Testis (tissue), 3 donors: ENCODE data around the gene NARS2. TPM values are rescaled to one million over a fixed set of nuclear protein-coding genes. Genes with fewer than 3 reads are reported as not detected.
"Not testable (repeated sequence)": the region's sequence is repeated elsewhere in the genome, so short reads cannot be mapped to it uniquely, and the experiment has no call there.

ENCODE experiments used
- DNase-seq: peaks from one replicate; pipeline ENCODE4 v3.0.0-alpha.2; 2019
- H3K27ac ChIP-seq, 2 donors: fragments of 200-600 bp; sonication (generic); one replicate each; pipeline ENCODE4 v1.5.1; 2019
- H3K27me3 ChIP-seq: fragments of 200-600 bp; sonication (generic); one replicate; pipeline ENCODE4 v1.5.1; 2019
- H3K36me3 ChIP-seq: fragments of 200-600 bp; sonication (generic); one replicate; pipeline ENCODE4 v1.5.1; 2017; ENCODE audit warnings: low read depth; ENCODE audit errors: missing control alignments
- H3K4me1 ChIP-seq: fragments of 200-600 bp; sonication (generic); one replicate; pipeline ENCODE4 v1.5.1; 2019
- H3K4me3 ChIP-seq, 2 donors: fragments of 200-600 bp; sonication (generic); one replicate each; pipeline ENCODE4 v1.5.1; 2017 to 2019
- H3K9me3 ChIP-seq: fragments of 200-600 bp; sonication (generic); one replicate; pipeline ENCODE4 v1.5.1; 2017
- CTCF ChIP-seq, 3 experiments: fragments of 450-650 bp in 2 of 3; fragments of 200-600 bp in 1 of 3; sonication (generic) in 1 of 3; IDR thresholded peaks; one replicate each; pipeline ENCODE4 v1.5.1; 2016 to 2019; ENCODE audit warnings: antibody characterized with exemption in 3 of 3, mild to moderate bottlenecking in 2 of 3, moderate library complexity in 1 of 3
- POLR2A ChIP-seq: fragments of 450-650 bp; IDR thresholded peaks from one replicate; pipeline ENCODE4 v1.6.1; 2017; ENCODE audit warnings: antibody characterized with exemption, mild to moderate bottlenecking, moderate library complexity
- WGBS, 2 donors: methylation state at CpG; one replicate each; pipeline ENCODE4 v1.1.5; 2018; 5-methylcytosine and 5-hydroxymethylcytosine counted together
- intact Hi-C: fragments of 100-400 bp; cut with DNase I; formaldehyde crosslinking; loops from one replicate; pipeline ENCODE4 v1.15.1; 2023; ENCODE audit warnings: low total_unique reads
- polyA plus RNA-seq: library from polyadenylated mRNA; stranded (reverse); fragments of 350-450 nt; fragmentation: Illumina TruSeq; extraction: RNeasy Lipid Tissue Mini Kit (QIAGEN cat#74804); gene quantifications from one replicate; pipeline ENCODE4 v1.2.3, GENCODE V29; 2014; ENCODE audit warnings: low read depth, low replicate concordance; ENCODE audit not compliant: insufficient read depth
- total RNA-seq, 2 donors: library from RNA; depleted of rRNA; stranded (reverse); fragments of >200 nt; gene quantifications; one replicate each; pipeline ENCODE4 v1.2.3, GENCODE V29; 2016

NARS2 gene
- total and polyA plus RNA-seq, 3 donors from 2014 or later: 9.8 to 22.6 (median 21.3) TPM

DNA sequence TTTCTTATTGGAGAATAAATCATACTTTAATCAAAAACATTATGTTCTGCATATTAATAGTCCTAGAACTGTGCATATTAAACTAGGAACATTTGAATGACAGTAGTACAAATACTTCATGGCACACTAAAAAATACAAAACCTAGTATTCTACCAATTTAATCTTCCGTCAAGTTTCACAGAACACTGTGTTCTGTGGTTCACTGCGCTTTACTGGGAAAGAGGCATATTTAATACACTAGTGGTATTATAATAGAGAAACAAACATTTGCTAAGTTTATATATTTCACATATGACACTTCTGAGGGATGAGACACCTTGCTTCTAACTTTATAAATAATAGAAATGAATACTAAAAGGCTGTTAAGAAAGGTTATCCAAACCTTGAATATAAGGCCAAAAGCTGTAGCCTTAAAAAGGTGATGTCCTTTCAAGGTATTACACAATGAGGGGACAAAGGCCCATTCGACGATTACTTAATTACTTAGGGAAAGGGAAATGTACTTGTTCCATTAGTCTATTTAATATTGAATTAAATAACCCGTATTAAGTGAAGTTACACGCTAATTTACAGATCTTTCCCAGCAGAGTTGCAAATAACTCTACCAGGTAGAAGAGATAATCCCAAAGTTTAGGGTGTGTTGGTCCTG is 48.0 kb downstream of the NARS2 start:
- no peak for DNase-seq
- H3K36me3 ChIP-seq: no peaks in the 10 kb centered on the region
- no peak overlapping the region for H3K27ac ChIP-seq
- no peaks in the 10 kb centered on the region for H3K9me3 ChIP-seq
- no peak for TF ChIP-seq POLR2A
- TF ChIP-seq CTCF (IDR thresholded peaks at IDR 0.05): no peak
- 64 to 78% methylated on average over 6 of the region's 6 CpGs for WGBS, 2 donors
- H3K4me3 ChIP-seq: no peak overlapping the region
- H3K27me3 ChIP-seq: no peaks in the 10 kb centered on the region
- no peaks in the 10 kb centered on the region for H3K4me1 ChIP-seq
- intact Hi-C loops: no loop called here

DNA sequence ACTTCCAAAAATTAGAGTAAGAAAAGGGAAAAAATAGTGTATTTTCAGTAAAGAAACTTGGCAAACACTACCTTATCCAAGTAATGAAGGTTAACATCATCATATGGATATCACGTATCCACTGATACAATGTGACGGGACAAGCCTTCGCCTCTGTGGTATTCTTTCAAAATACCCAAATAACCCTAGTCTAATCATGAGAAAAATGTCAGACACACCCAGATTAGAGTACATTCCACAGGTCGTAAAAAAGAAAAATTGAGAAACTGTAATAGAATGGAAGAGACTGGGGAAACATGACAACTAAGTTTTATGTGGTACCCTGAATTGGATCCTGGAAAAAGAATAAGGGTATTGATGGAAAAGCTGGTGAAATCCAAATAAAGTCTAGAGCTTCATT is 48.9 kb downstream of the NARS2 start:
- no peak for DNase-seq
- H3K4me1 ChIP-seq: no peaks in the 10 kb centered on the region
- no peak overlapping the region for H3K4me3 ChIP-seq
- H3K27me3 ChIP-seq: no peaks in the 10 kb centered on the region
- H3K27ac ChIP-seq: no peak overlapping the region
- 90 to 97% methylated on average over 4 of the region's 4 CpGs for WGBS, 2 donors
- H3K9me3 ChIP-seq: no peaks in the 10 kb centered on the region
- no peak for TF ChIP-seq POLR2A
- TF ChIP-seq CTCF (IDR thresholded peaks at IDR 0.05): no peak
- no peaks in the 10 kb centered on the region for H3K36me3 ChIP-seq
- intact Hi-C loops: no loop called here

- 85 to 94% methylated on average over 1 of the region's 1 CpG for WGBS, 2 donors
- Histone ChIP-seq H3K9me3 (no peaks in the 10 kb centered on the region), H3K27me3 (no peaks in the 10 kb centered on the region), H3K4me1 (no peaks in the 10 kb centered on the region), H3K27ac (no peak overlapping the region), H3K4me3 (no peak overlapping the region), H3K36me3 (no peaks in the 10 kb centered on the region)
- no peak for TF ChIP-seq POLR2A
- no peak for TF ChIP-seq CTCF (IDR thresholded peaks at IDR 0.05)
- DNase-seq: no peak
- intact Hi-C loops: no loop called here
Measured at GRCh38 chr11:78520230-78520629, 54.4 kb downstream of the NARS2 start.

- H3K4me3 ChIP-seq: no peak overlapping the region
- no peak for TF ChIP-seq POLR2A
- no peak for TF ChIP-seq CTCF (IDR thresholded peaks at IDR 0.05)
- intact Hi-C loops: no loop called here
- H3K27me3 ChIP-seq: no peaks in the 10 kb centered on the region
- DNase-seq: no peak
- H3K9me3 ChIP-seq: no peaks in the 10 kb centered on the region
- no peak overlapping the region for H3K27ac ChIP-seq
- 88 to 90% methylated on average over 4 of the region's 4 CpGs for WGBS, 2 donors
- no peaks in the 10 kb centered on the region for H3K36me3 ChIP-seq
- no peaks in the 10 kb centered on the region for H3K4me1 ChIP-seq
Measured at GRCh38 chr11:78516281-78516680, 58.4 kb downstream of the NARS2 start.

DNA sequence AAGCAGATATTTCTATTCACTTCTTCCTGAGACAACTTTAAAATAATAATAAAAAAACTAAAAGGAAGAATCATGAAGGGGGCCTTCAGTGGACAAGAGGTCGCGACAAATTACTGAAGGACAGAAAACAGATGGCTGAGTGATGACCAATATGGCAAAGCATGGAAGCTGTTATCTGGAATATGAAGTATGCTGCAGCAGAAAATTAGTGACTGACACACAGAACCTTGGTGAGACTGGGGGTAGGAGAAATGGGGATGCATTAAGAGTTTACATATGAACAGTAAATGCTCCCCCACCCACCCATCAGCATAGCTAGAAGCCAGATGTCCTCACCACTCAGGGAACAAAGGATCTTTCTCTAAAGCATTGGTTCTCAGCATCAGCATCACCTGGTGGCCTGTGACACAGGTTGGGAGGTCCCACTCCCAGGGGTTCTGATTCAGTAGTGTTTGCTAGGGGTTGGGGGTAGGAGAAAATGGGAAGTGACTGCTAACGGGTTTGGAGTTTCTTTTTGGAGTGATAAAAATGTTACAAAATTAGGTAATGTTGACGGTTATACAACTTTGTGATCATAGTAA is 59.7 kb downstream of the NARS2 start:
- Histone ChIP-seq H3K27ac (no peak overlapping the region), H3K36me3 (no peaks in the 10 kb centered on the region), H3K4me1 (no peaks in the 10 kb centered on the region), H3K9me3 (no peaks in the 10 kb centered on the region), H3K4me3 (no peak overlapping the region), H3K27me3 (no peaks in the 10 kb centered on the region)
- no peak for TF ChIP-seq POLR2A
- TF ChIP-seq CTCF (IDR thresholded peaks at IDR 0.05): no peak
- intact Hi-C loops: no loop called here
- DNase-seq: no peak
- WGBS, 2 donors: 63 to 70% methylated on average over 4 of the region's 4 CpGs

- H3K27me3 ChIP-seq, H3K4me1 ChIP-seq, H3K36me3 ChIP-seq, H3K9me3 ChIP-seq, DNase-seq, intact Hi-C loops, H3K27ac ChIP-seq, H3K4me3 ChIP-seq: not testable (repeated sequence)
- WGBS, 2 donors: 93 to 96% methylated on average over 5 of the region's 5 CpGs
Measured at GRCh38 chr11:78513085-78513484, 61.6 kb downstream of the NARS2 start.
